Liver (tissue), 9 donors: ENCODE data around the gene MORC4. TPM values are rescaled to one million over a fixed set of nuclear protein-coding genes. Genes with fewer than 3 reads are reported as not detected.

Experiments
- DNase-seq: peaks from one replicate; pipeline ENCODE4 v3.0.0-alpha.2; 2017; ENCODE audit warnings: low spot score
- H3K27ac ChIP-seq, 2 donors: one replicate each; pipeline ENCODE4 v1.7.0; 2013; ENCODE audit warnings: inconsistent platforms in 2 of 2, low read length in 2 of 2, control low read depth in 1 of 2, low read depth in 1 of 2, mild to moderate bottlenecking in 1 of 2
- H3K27me3 ChIP-seq, 4 donors: one replicate each; pipeline versions ENCODE4 v1.6.1 to v1.7.0; 2013; ENCODE audit warnings: low read length in 3 of 4, inconsistent platforms in 1 of 4, mild to moderate bottlenecking in 1 of 4, moderate library complexity in 1 of 4; ENCODE audit not compliant: control insufficient read depth in 4 of 4, insufficient read depth in 4 of 4
- H3K36me3 ChIP-seq, 4 donors: one replicate each; pipeline versions ENCODE4 v1.6.1 to v1.7.0; 2013; ENCODE audit warnings: low read length in 3 of 4, mild to moderate bottlenecking in 3 of 4, low read depth in 1 of 4, moderate library complexity in 1 of 4; ENCODE audit not compliant: control insufficient read depth in 4 of 4, insufficient read depth in 3 of 4
- H3K4me1 ChIP-seq, 4 donors: one replicate each; pipeline versions ENCODE4 v1.6.1 to v1.7.0; 2013; ENCODE audit warnings: low read length in 3 of 4, mild to moderate bottlenecking in 3 of 4, moderate library complexity in 1 of 4; ENCODE audit not compliant: control insufficient read depth in 4 of 4, insufficient read depth in 4 of 4
- H3K4me3 ChIP-seq, 3 donors: one replicate each; pipeline versions ENCODE4 v1.6.1 to v1.7.0; 2013; ENCODE audit warnings: low read length in 3 of 3, control low read depth in 1 of 3, low read depth in 1 of 3, mild to moderate bottlenecking in 1 of 3
- H3K9ac ChIP-seq, 2 donors: one replicate each; pipeline ENCODE4 v1.7.0; 2013; ENCODE audit warnings: low read length in 2 of 2, mild to moderate bottlenecking in 2 of 2, moderate library complexity in 2 of 2, control low read depth in 1 of 2, low read depth in 1 of 2
- H3K9me3 ChIP-seq, 4 donors: one replicate each; pipeline versions ENCODE4 v1.6.1 to v1.7.0; 2013; ENCODE audit warnings: low read length in 3 of 4; ENCODE audit not compliant: control insufficient read depth in 4 of 4
- ATF3 ChIP-seq: IDR thresholded peaks from 2 replicates; pipeline ENCODE4 v1.6.1; 2016; ENCODE audit warnings: antibody characterized with exemption
- CTCF ChIP-seq: fragments of 150-350 bp; IDR thresholded peaks from 2 replicates; pipeline ENCODE4 v1.5.1; 2017; ENCODE audit warnings: improper control_type of control experiment, low read depth, low read length; ENCODE audit not compliant: missing input control
- EGR1 ChIP-seq, 2 donors: IDR thresholded peaks; 2 replicates each; pipeline ENCODE4 v1.6.1; 2016 to 2018; ENCODE audit warnings: antibody characterized with exemption in 2 of 2, low read depth in 2 of 2
- FOXA1 ChIP-seq: IDR thresholded peaks from 2 replicates; pipeline ENCODE4 v1.6.1; 2016; ENCODE audit warnings: antibody characterized with exemption
- FOXA2 ChIP-seq: IDR thresholded peaks from 2 replicates; pipeline ENCODE4 v1.6.1; 2016; ENCODE audit warnings: antibody characterized with exemption
- GABPA ChIP-seq, 2 donors: IDR thresholded peaks in 1 of 2; conservative IDR thresholded peaks in 1 of 2; 2 replicates each; pipeline ENCODE4 v1.6.1; 2016; ENCODE audit warnings: antibody characterized with exemption in 2 of 2, mild to moderate bottlenecking in 1 of 2, moderate library complexity in 1 of 2
- HNF4A ChIP-seq, 2 donors: conservative IDR thresholded peaks; 2 replicates each; pipeline ENCODE4 v1.6.1; 2016; ENCODE audit warnings: antibody characterized with exemption in 2 of 2, mild to moderate bottlenecking in 2 of 2
- HNF4G ChIP-seq: IDR thresholded peaks from 2 replicates; pipeline ENCODE4 v1.6.1; 2016; ENCODE audit warnings: antibody characterized with exemption
- JUND ChIP-seq, 2 donors: IDR thresholded peaks; 2 replicates each; pipeline ENCODE4 v1.6.1; 2016; ENCODE audit warnings: antibody characterized with exemption in 2 of 2
- MAX ChIP-seq: IDR thresholded peaks from 2 replicates; pipeline ENCODE4 v1.6.1; 2016; ENCODE audit warnings: antibody characterized with exemption
- NR2F2 ChIP-seq: IDR thresholded peaks from 2 replicates; pipeline ENCODE4 v1.6.1; 2016; ENCODE audit warnings: antibody characterized with exemption
- RAD21 ChIP-seq, 2 donors: IDR thresholded peaks; 2 replicates each; pipeline ENCODE4 v1.6.1; 2016; ENCODE audit warnings: antibody characterized with exemption in 2 of 2, mild to moderate bottlenecking in 2 of 2
- REST ChIP-seq: IDR thresholded peaks from 2 replicates; pipeline ENCODE4 v1.6.1; 2016; ENCODE audit warnings: antibody characterized with exemption, mild to moderate bottlenecking
- RXRA ChIP-seq, 2 donors: IDR thresholded peaks; 2 replicates each; pipeline ENCODE4 v1.6.1; 2017 to 2018; ENCODE audit warnings: antibody characterized with exemption in 2 of 2, mild to moderate bottlenecking in 1 of 2
- SP1 ChIP-seq: IDR thresholded peaks from 2 replicates; pipeline ENCODE4 v1.6.1; 2018; ENCODE audit warnings: antibody characterized with exemption, mild to moderate bottlenecking
- TAF1 ChIP-seq: conservative IDR thresholded peaks from 2 replicates; pipeline ENCODE4 v1.6.1; 2016; ENCODE audit warnings: antibody characterized with exemption, mild to moderate bottlenecking
- YY1 ChIP-seq: IDR thresholded peaks from 2 replicates; pipeline ENCODE4 v1.6.1; 2016; ENCODE audit warnings: antibody characterized with exemption, mild to moderate bottlenecking
- ZBTB33 ChIP-seq: IDR thresholded peaks from 2 replicates; pipeline ENCODE4 v1.6.1; 2016; ENCODE audit warnings: antibody characterized with exemption
- WGBS: extraction: QIAGEN DNeasy Blood & Tissue Kit; methylation state at CpG from one replicate; pipeline ENCODE4 v1.1.7; 2013; 5-methylcytosine and 5-hydroxymethylcytosine counted together
- polyA plus RNA-seq, 2 donors: library from polyadenylated mRNA; stranded (reverse) in 1 of 2; unstranded in 1 of 2; fragments of 200-250 nt in 1 of 2; fragments of >200 nt in 1 of 2; fragmentation: Nextera tagmentation in 1 of 2; extraction: Ambion mirVana in 1 of 2; gene quantifications; one replicate each; pipeline versions ENCODE4 v1.2.1 to v1.2.3, GENCODE V29; 2013 to 2015
- total RNA-seq, 2 donors: library from RNA; depleted of rRNA; stranded (reverse); fragments of >200 nt; gene quantifications; one replicate each; pipeline ENCODE4 v1.2.3, GENCODE V29; 2014
- donor health status: healthy.
- donor health status: healthy.
- donor health status: healthy.
- donor health status: healthy.
- donor health status: healthy.

MORC4 gene
- total and polyA plus RNA-seq, 4 donors = 5.8 to 11.0 (median 8.4) TPM

- peaks cover 0 to 3% (median 0%) of the 10 kb centered on the region in 4 donors for H3K27me3 ChIP-seq
- no peaks in the 10 kb centered on the region for H3K36me3 ChIP-seq
- DNase-seq = no peak
- 91% methylated on average over 4 of the region's 4 CpGs for WGBS
- H3K9ac ChIP-seq = no peak overlapping the region
- no peaks in the 10 kb centered on the region for H3K9me3 ChIP-seq
- no peak overlapping the region for H3K27ac ChIP-seq
- no peak overlapping the region for H3K4me3 ChIP-seq
- no peaks in the 10 kb centered on the region for H3K4me1 ChIP-seq
- TF ChIP-seq ZBTB33 (no peak), CTCF (no peak), FOXA2 (no peak), EGR1 (IDR thresholded peaks at IDR 0.05; ENCODE audit: low read depth in 2 of 2) (no peak), REST (no peak), HNF4A (conservative IDR thresholded peaks at IDR 0.05) (no peak), RXRA (IDR thresholded peaks at IDR 0.05) (no peak), SP1 (no peak), MAX (no peak), TAF1 (no peak), JUND (IDR thresholded peaks at IDR 0.05) (no peak), GABPA (IDR thresholded peaks at IDR 0.05 in 1 of 2, conservative IDR thresholded peaks at IDR 0.05 in 1 of 2) (no peak), HNF4G (no peak), FOXA1 (no peak), RAD21 (IDR thresholded peaks at IDR 0.05) (no peak), NR2F2 (no peak), YY1 (no peak), ATF3 (no peak)
Measured at GRCh38 chrX:107008034-107008433, 8.0 kb upstream of the MORC4 start.
